Measurements from ENCODE around the gene SYCP2L. TPM values are rescaled to one million over a fixed set of nuclear protein-coding genes. Genes with fewer than 3 reads are reported as not detected.
"Not testable (repeated sequence)": the region's sequence is repeated elsewhere in the genome, so short reads cannot be mapped to it uniquely, and the experiment has no call there.

SYCP2L gene
- total and polyA plus RNA-seq, 2 donors (not counting 3 experiments of a cell fraction or from before 2014, with no cell fraction given), result not detected

DNA sequence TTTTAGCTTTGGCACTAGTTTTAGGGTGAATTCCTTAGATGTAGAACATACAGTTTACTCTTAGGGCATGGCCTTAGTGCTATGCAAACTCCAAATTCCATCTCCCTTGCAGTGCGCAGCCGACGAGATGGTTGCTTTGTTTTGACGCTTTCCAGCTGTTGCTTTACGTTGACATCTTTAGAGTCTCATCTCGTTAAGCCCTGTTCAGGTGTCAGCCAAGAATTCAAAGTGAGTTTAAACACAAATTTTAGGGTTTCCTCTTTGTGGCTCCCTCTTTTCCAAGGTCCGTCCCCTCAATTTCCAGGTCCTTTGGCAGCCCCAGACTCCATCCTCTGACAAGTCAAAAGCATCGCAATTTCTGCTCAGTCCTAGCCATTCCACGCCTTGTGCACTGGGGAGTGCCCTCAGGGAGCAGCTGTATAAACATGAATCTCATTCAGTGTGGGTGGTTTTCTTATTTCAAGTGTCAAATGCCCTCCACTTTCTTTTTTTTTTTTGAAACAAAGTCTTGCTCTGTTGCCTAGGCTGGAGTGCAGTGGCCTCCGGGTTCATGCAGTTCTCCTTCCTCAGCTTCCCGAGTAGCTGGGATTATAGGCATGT, 34.4 kb upstream of the SYCP2L start:
- Histone ChIP-seq H2AFZ (ENCODE audit: low read depth, low read length) (no peak overlapping the region), H3K4me2 (ENCODE audit: insufficient read depth, low read length) (no peak overlapping the region), H3K9me3 (replicated peaks; ENCODE audit: control insufficient read depth, insufficient read depth, low read length) (no peaks in the 10 kb centered on the region), H3K9me1 (replicated peaks; ENCODE audit: control insufficient read depth, extremely low read depth, insufficient read depth, low read length) (no peaks in the 10 kb centered on the region), H3K4me1 (ENCODE audit: control insufficient read depth, extremely low read depth, insufficient read depth, low read length) (no peaks in the 10 kb centered on the region), H4K20me1 (replicated peaks; ENCODE audit: control insufficient read depth, extremely low read depth, insufficient read depth, low read length) (no peaks in the 10 kb centered on the region), H3K27me3 (ENCODE audit: control insufficient read depth in 2 of 2, insufficient read depth in 2 of 2, low read length in 2 of 2) (no peaks in the 10 kb centered on the region), H3K9ac (replicated peaks; ENCODE audit: extremely low read depth, insufficient read depth, low read length) (no peak overlapping the region), H3K79me2 (ENCODE audit: control insufficient read depth, insufficient read depth, low read length) (no peaks in the 10 kb centered on the region), H3K36me3 (ENCODE audit: control insufficient read depth in 2 of 2, extremely low read depth in 1 of 2, insufficient read depth in 2 of 2, low read length in 2 of 2) (no peaks in the 10 kb centered on the region), H3K27ac (ENCODE audit: insufficient read depth, low read depth, low read length) (no peak overlapping the region), H3K4me3 (replicated peaks in 1 of 3; ENCODE audit: insufficient read depth in 1 of 3, low read depth in 1 of 3, low read length in 3 of 3) (no peak overlapping the region)
- ChIA-PET POLR2A (no interaction called here), CTCF (interaction anchor here (0.9 to 2.1 kb wide), 2 partner anchors 374 to 723 kb away, joined by 3 to 6 read pairs; no protein-coding TSS in a partner anchor)
- intact Hi-C loops (cut with micrococcal nuclease), result no loop called here
- DNase-seq (ENCODE audit: low read depth, low spot score), result no peak
- TF ChIP-seq POLR2A (IDR thresholded peaks at IDR 0.05; ENCODE audit: low read depth, low read length) (no peak), MYC (IDR thresholded peaks at IDR 0.05; ENCODE audit: low read depth, low read length) (no peak), GATA2 (IDR thresholded peaks at IDR 0.05; ENCODE audit: insufficient read depth, insufficient read length, low read depth, low read length) (no peak), POLR2AphosphoS5 (IDR thresholded peaks at IDR 0.05; ENCODE audit: insufficient read depth, low read depth, low read length) (no peak), EZH2 (IDR thresholded peaks at IDR 0.05; ENCODE audit: borderline replicate concordance, low read depth, low read length, severe bottlenecking) (no peak), FOS (IDR thresholded peaks at IDR 0.05; ENCODE audit: borderline replicate concordance, insufficient read depth, low read length) (no peak), JUN (IDR thresholded peaks at IDR 0.05; ENCODE audit: borderline replicate concordance, insufficient read depth, insufficient read length, low read depth) (no peak)
- TF ChIP-seq, protein P1, sequence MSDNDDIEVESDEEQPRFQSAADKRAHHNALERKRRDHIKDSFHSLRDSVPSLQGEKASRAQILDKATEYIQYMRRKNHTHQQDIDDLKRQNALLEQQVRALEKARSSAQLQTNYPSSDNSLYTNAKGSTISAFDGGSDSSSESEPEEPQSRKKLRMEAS (IDR thresholded peaks at IDR 0.05; ENCODE audit: insufficient read depth, insufficient read length), result no peak
- TF ChIP-seq, protein P2, sequence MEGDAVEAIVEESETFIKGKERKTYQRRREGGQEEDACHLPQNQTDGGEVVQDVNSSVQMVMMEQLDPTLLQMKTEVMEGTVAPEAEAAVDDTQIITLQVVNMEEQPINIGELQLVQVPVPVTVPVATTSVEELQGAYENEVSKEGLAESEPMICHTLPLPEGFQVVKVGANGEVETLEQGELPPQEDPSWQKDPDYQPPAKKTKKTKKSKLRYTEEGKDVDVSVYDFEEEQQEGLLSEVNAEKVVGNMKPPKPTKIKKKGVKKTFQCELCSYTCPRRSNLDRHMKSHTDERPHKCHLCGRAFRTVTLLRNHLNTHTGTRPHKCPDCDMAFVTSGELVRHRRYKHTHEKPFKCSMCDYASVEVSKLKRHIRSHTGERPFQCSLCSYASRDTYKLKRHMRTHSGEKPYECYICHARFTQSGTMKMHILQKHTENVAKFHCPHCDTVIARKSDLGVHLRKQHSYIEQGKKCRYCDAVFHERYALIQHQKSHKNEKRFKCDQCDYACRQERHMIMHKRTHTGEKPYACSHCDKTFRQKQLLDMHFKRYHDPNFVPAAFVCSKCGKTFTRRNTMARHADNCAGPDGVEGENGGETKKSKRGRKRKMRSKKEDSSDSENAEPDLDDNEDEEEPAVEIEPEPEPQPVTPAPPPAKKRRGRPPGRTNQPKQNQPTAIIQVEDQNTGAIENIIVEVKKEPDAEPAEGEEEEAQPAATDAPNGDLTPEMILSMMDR (IDR thresholded peaks at IDR 0.05; ENCODE audit: extremely low read depth in 1 of 2, insufficient read depth in 1 of 2, low read depth in 1 of 2, low read length in 2 of 2), result no peak
- no TSS peak for BruUV-seq (replicated peaks)
- no peak for FAIRE-seq
- dilution Hi-C loops (cut with MboI; ENCODE audit: extremely low pct_ligation_motif_present, low sequenced_read_pairs), result no loop called here

DNA sequence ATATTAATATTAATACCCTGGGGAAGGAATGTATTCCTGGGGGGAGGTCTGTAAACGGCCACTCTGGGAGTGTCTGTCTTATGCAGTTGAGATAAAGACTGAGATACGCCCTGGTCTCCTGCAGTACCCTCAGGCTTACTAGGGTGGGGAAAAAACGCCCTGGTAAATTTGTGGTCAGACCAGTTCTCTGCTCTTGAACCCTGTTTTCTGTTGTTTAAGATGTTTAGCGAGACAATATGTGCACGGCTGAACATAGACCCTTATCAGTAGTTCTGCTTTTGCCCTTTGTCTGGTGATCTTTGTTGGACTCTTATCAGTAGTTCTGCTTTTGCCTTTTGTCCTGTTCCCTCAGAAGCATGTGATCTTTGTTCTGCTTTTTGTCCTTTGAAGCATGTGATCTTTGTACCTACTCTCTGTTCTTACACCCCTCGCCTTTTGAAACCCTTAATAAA, 33.0 kb upstream of the SYCP2L start:
- POLR2A ChIA-PET; CTCF ChIA-PET; H3K4me3 ChIP-seq (replicated peaks in 1 of 3; ENCODE audit: insufficient read depth in 1 of 3, low read depth in 1 of 3, low read length in 3 of 3); dilution Hi-C loops (cut with MboI; ENCODE audit: extremely low pct_ligation_motif_present, low sequenced_read_pairs); H2AFZ ChIP-seq (ENCODE audit: low read depth, low read length); H3K9ac ChIP-seq (replicated peaks; ENCODE audit: extremely low read depth, insufficient read depth, low read length); intact Hi-C loops (cut with micrococcal nuclease); FAIRE-seq; H3K9me3 ChIP-seq (replicated peaks; ENCODE audit: control insufficient read depth, insufficient read depth, low read length); H3K79me2 ChIP-seq (ENCODE audit: control insufficient read depth, insufficient read depth, low read length); H3K4me1 ChIP-seq (ENCODE audit: control insufficient read depth, extremely low read depth, insufficient read depth, low read length); DNase-seq (ENCODE audit: low read depth, low spot score); H3K27me3 ChIP-seq (ENCODE audit: control insufficient read depth in 2 of 2, insufficient read depth in 2 of 2, low read length in 2 of 2); H3K4me2 ChIP-seq (ENCODE audit: insufficient read depth, low read length); H4K20me1 ChIP-seq (replicated peaks; ENCODE audit: control insufficient read depth, extremely low read depth, insufficient read depth, low read length); BruUV-seq (replicated peaks); H3K36me3 ChIP-seq (ENCODE audit: control insufficient read depth in 2 of 2, extremely low read depth in 1 of 2, insufficient read depth in 2 of 2, low read length in 2 of 2); H3K9me1 ChIP-seq (replicated peaks; ENCODE audit: control insufficient read depth, extremely low read depth, insufficient read depth, low read length); H3K27ac ChIP-seq (ENCODE audit: insufficient read depth, low read depth, low read length): not testable (repeated sequence)
